CD4-positive, alpha-beta T cell treated with Interleukin-6 for 4 hours (primary cell): Measurements from ENCODE around the gene GBF1.
"Not testable (repeated sequence)": the region's sequence is repeated elsewhere in the genome, so short reads cannot be mapped to it uniquely, and the experiment has no call there.

Experiments
- DNase-seq: peaks from one replicate; pipeline ENCODE4 v3.0.0-alpha.2; 2020; ENCODE audit warnings: mixed read lengths

Gene GBF1

DNA sequence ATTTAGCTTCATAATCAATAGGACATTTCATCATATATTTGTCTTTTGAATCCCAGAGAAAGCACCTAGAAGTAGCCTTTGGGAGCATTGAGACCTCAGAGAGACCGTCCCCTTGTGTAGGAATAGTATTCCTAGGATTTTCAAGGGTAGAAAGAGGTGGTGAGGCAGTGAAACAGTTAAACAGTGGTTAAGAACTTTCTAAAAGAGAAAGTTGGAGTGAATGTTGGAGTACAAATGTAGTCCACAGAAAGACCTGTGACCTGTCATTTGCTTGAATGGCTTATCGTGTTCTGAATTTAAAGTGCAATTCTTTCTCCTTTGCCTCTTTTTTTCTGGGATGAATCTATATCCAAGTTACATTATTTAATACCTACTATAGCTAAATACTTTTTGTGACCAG lies 30.0 kb downstream of the GBF1 start:
- no peak for DNase-seq

GRCh38 chr10:102279104-102279503 lies 33.8 kb downstream of the GBF1 start:
- no peak for DNase-seq

- DNase-seq = no peak
Measured at GRCh38 chr10:102280397-102281101, 35.2 kb downstream of the GBF1 start.

DNA sequence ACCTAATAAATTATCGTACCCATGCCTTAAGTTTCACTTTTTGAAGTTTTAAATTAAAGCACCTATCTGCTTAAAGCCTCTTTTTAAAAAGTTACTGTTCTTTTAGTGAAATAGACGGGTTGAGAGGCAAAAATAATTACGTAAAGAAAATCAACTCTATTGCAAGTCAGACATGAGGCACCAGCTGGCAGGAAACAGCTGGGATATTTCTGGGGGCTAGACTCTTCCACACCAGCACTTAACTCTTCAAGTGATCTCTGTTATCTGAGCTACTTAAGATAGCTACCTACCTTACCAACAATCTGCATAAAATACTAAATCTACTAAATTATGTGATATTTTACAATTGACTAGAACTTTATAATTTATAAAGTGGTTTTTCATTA lies 35.8 kb downstream of the GBF1 start:
- DNase-seq = no peak

DNA sequence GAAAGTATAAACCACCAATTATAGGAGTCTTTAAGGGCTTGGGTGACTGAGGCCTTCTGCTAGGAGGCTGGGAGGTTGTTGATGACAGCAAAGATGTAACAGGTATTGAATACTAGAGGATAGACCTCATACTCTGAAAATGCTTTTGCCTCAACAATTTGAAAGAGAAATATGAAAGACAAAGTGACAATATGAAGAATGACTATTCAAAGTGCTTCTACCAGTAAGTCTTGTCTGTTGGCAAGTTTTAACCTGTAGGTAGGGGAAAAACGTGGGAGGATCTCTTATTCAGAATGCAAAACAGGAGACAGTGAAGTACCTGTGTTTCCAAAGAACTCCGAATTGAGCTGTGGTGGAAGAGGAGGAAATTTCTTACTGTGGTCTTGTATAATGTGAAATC lies 38.2 kb downstream of the GBF1 start:
- no peak for DNase-seq

- DNase-seq = no peak
Measured at GRCh38 chr10:102283890-102284289, 38.6 kb downstream of the GBF1 start.

- DNase-seq = no peak
Measured at GRCh38 chr10:102284531-102284930, 39.2 kb downstream of the GBF1 start.

GRCh38 chr10:102285133-102285532 lies 39.8 kb downstream of the GBF1 start:
- DNase-seq = no peak

- DNase-seq = no peak
Measured at GRCh38 chr10:102286216-102286615, 40.9 kb downstream of the GBF1 start.

DNA sequence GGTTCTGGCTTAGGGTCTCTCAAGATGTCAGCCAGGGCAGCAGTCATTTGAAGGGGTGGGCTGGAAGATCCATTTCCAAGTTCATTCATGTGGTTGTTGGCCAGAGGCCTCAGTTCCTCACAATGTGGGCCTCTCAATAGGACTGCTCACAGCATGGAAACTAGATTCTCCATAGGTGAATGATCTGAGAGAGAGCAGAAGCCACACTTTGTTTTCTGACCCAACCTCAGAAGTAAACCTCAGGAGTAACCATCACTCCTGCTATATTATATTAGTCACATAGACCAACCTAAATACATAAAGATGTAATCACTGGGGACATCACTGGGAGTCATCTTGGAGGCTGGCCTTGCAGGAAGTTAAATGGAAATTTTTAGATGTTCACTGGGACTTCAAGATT lies 42.2 kb downstream of the GBF1 start:
- DNase-seq = no peak

GRCh38 chr10:102287991-102288390 lies 42.7 kb downstream of the GBF1 start:
- no peak for DNase-seq

DNA sequence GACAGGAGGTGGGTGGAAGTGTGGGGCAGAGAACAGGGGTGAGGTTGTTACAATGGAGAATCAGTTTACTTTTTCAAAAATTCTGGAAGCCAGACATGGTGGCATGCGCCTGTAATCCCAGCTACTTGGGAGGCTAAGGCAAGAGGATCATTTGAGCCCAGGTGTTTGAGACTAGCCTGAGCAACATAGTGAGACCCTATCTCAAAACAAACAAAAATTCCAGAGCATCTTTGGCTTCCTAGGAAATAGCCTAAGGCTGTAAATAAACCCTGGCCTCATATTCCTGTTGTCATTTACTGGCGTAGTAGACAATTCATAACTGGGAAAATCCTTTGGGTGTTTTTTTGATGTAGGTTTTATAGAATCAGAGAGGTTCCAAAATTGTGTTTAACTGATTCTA lies 44.0 kb downstream of the GBF1 start:
- DNase-seq = no peak

DNA sequence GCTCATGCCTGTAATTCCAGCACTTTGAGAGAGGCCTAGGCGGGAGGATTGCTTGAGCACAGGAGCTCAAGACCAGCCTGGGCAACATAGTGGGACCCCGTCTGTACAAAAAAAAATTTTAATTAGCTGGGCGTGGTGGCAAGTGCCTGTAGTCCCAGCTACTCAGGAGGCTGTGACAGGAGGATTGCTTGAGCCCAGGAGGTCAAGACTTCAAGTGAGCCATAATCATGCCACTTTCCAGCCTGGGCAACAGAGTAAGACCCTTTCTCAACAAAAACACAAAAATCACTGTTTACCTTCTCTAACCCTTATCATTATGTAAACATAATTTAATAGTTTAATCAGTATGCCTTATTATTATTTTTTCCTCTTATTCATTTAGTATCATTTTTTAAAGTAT lies 44.5 kb downstream of the GBF1 start:
- no peak for DNase-seq

DNA sequence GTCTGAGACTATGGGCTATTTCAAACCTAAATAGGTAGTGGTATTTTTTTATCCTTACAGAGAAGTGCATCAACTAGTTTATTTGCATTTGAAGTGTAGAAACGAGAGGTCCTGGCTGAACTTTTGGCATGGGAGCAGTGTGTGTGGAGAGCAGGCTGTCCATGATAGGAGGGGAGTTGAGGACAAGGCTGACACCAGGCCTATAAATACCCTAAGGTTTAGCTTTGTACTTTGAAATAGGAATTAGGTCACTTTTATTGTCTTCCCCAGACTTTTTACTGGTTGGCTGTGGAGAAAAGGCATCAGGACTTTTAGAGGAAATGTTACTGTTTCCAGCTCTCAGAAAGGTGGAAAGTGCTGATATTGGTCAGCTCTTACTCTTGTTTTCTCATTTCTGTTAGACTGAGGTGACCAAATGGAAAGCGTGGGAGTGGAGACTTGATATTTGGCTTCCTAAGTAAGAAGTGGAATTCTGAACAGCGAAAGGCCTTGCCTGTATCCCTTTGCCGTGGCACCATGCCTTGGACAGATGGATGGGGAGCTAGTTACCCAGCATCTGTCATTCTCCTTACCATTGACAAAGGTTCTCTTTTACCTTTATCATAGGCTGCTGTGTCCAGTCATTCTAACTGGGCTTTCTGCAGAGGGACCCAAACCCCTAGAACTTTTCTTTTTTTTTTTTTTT lies 46.0 kb downstream of the GBF1 start:
- no peak for DNase-seq

GRCh38 chr10:102297101-102297500 lies 51.8 kb downstream of the GBF1 start:
- DNase-seq = no peak

DNA sequence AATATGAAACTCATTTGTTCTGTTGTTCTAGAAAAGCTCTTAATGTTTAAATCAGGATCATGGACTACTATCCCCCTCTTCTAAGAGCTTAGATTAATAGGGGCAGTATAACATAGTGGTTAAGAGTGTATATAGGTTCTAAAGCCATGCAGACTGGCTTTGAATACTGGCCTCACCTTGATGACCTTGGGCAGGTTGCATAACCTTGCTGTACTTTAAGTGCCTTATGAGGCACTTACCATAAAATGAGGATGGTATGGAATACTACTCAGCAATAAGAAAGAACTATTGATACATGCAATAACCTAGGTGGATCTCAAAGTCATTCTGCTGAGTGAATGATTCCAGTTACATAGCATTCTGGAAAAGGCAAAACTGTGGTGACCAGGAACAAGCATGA lies 53.6 kb downstream of the GBF1 start:
- no peak for DNase-seq

DNA sequence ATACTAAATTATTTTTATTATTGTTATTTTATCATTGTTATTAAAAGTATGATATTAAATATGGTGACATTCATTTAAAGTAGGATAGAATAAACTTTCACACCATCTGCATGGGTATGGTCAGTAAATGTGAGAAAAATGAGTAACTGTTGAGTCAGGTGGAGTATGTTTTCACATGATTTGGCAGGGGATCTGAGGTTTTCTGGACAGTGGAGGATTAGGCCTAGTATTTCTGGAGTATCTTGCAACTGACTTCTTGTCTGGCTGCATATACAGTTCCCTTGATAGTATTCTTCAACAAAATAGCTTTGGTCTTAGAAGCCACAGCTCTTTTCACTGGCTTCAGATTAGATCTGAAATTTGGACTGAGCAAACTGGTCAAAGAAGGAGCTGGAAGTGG lies 54.5 kb downstream of the GBF1 start:
- DNase-seq = no peak

GRCh38 chr10:102300278-102300843 lies 55.0 kb downstream of the GBF1 start:
- DNase-seq = no peak

DNA sequence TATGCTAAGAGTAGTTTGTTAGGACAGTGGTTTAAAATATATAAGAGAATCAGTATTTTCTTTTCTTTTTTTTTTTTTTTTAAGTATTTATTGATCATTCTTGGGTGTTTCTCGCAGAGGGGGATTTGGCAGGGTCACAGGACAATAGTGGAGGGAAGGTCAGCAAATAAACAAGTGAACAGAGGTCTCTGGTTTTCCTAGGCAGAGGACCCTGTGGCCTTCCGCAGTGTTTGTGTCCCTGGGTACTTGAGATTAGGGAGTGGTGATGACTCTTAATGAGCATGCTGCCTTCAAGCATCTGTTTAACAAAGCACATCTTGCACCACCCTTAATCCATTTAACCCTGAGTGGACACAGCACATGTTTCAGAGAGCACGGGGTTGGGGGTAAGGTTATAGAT lies 55.6 kb downstream of the GBF1 start:
- not testable (repeated sequence) for DNase-seq

GRCh38 chr10:102301332-102301731 lies 56.0 kb downstream of the GBF1 start:
- not testable (repeated sequence) for DNase-seq

DNA sequence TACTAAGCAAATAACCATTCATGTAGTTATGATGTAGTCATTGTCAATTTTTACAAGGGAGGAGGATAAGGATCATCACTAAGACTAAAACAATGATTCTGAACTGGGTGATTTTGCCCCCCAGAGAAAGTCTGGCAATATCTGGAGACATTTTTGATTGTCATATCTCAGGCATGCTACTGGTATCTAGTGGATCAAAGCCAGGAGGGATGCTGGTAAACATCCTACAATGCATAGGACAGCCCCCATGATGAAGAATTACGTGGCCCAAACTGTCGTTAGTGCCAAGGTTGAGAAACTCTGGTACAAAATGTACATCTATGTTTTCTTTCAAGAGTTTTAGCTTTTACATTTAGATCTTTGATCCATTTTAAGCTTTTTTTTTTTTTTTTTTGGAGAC lies 57.3 kb downstream of the GBF1 start:
- no peak for DNase-seq

- DNase-seq = no peak
Measured at GRCh38 chr10:102306006-102306405, 60.7 kb downstream of the GBF1 start.

GRCh38 chr10:102306710-102307109 lies 61.4 kb downstream of the GBF1 start:
- DNase-seq = no peak

DNA sequence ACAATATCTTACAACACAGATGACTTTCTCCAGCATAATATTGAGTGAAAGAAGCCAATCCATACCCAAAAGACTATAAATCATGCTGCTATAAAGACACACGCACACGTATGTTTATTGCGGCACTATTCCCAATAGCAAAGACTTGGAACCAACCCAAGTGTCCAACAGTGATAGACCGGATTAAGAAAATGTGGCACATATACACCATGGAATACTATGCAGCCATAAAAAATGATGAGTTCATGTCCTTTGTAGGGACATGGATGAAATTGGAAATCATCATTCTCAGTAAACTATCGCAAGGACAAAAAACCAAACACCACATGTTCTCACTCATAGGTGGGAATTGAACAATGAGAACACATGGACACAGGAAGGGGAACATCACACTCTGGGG lies 63.0 kb downstream of the GBF1 start:
- not testable (repeated sequence) for DNase-seq

- DNase-seq = no peak
Measured at GRCh38 chr10:102309236-102309635, 63.9 kb downstream of the GBF1 start.
